HepG2 (cell line): ENCODE measurements around the gene AMZ1. TPM values are rescaled to one million over a fixed set of nuclear protein-coding genes. Genes with fewer than 3 reads are reported as not detected.

Source experiments
- AKAP8 ChIP-seq: sonication (generic); formaldehyde crosslinking; IDR thresholded peaks from 2 replicates; pipeline ENCODE4 v1.5.1; 2020; ENCODE audit warnings: mild to moderate bottlenecking, missing genetic modification reagents
- DMAP1 ChIP-seq: IDR thresholded peaks from 2 replicates; pipeline ENCODE4 v1.6.1; 2016
- ELK4 ChIP-seq: sonication (generic); formaldehyde crosslinking; IDR thresholded peaks from 2 replicates; pipeline ENCODE4 v1.9.0; 2021; ENCODE audit warnings: missing genetic modification reagents, borderline replicate concordance
- FOXC1 ChIP-seq: sonication (generic); formaldehyde crosslinking; IDR thresholded peaks from 2 replicates; pipeline ENCODE4 v1.8.0; 2022; ENCODE audit warnings: mild to moderate bottlenecking, missing genetic modification reagents, borderline replicate concordance
- GABPB1 ChIP-seq: IDR thresholded peaks from 2 replicates; pipeline ENCODE4 v1.6.1; 2016; ENCODE audit warnings: mild to moderate bottlenecking, missing genetic modification reagents, moderate library complexity, missing compliant biosample characterization
- GMEB2 ChIP-seq: IDR thresholded peaks from 2 replicates; pipeline ENCODE4 v1.6.1; 2016; ENCODE audit warnings: missing biosample characterization, missing genetic modification reagents, low read depth
- KDM2A ChIP-seq: sonication (generic); formaldehyde crosslinking; IDR thresholded peaks from 2 replicates; pipeline ENCODE4 v1.4.0; 2020; ENCODE audit warnings: low read depth, missing genetic modification reagents, borderline replicate concordance
- NR1H2 ChIP-seq: sonication (generic); formaldehyde crosslinking; IDR thresholded peaks from 2 replicates; pipeline ENCODE4 v1.8.1; 2022; ENCODE audit warnings: low read depth, missing genetic modification reagents, borderline replicate concordance
- PAX8 ChIP-seq: sonication (generic); formaldehyde crosslinking; IDR thresholded peaks from 2 replicates; pipeline ENCODE4 v1.8.0; 2022; ENCODE audit warnings: mild to moderate bottlenecking, missing genetic modification reagents, borderline replicate concordance
- POLR2AphosphoS5 ChIP-seq: IDR thresholded peaks from 2 replicates; pipeline ENCODE4 v1.6.1; 2012; ENCODE audit warnings: low read depth, low read length
- PRMT3 ChIP-seq: sonication (generic); formaldehyde crosslinking; IDR thresholded peaks from 2 replicates; pipeline ENCODE4 v1.8.1; 2022; ENCODE audit warnings: low read depth, mild to moderate bottlenecking, moderate library complexity, missing genetic modification reagents, borderline replicate concordance
- RBFOX2 ChIP-seq: fragments of 200-400 bp; formaldehyde crosslinking; IDR thresholded peaks from 2 replicates; pipeline ENCODE4 v1.6.1; 2017; ENCODE audit warnings: low read depth, mild to moderate bottlenecking, low read length
- SIX1 ChIP-seq: sonication (generic); formaldehyde crosslinking; IDR thresholded peaks from 2 replicates; pipeline ENCODE4 v1.4.0; 2020; ENCODE audit warnings: missing genetic modification reagents, borderline replicate concordance
- SP140L ChIP-seq: sonication (generic); formaldehyde crosslinking; IDR thresholded peaks from 2 replicates; pipeline ENCODE4 v1.4.0; 2020; ENCODE audit warnings: missing genetic modification reagents, borderline replicate concordance
- ZBTB33 ChIP-seq: sonication (generic); formaldehyde crosslinking; IDR thresholded peaks from 2 replicates; pipeline ENCODE4 v1.4.0; 2020; ENCODE audit warnings: missing genetic modification reagents
- ZKSCAN1 ChIP-seq: fragments of 150-350 bp; IDR thresholded peaks from 2 replicates; pipeline ENCODE4 v1.6.1; 2014; ENCODE audit warnings: low read length
- ZNF253 ChIP-seq: sonication (generic); formaldehyde crosslinking; IDR thresholded peaks from 2 replicates; pipeline ENCODE4 v1.8.0; 2022; ENCODE audit warnings: mild to moderate bottlenecking, missing genetic modification reagents, borderline replicate concordance
- ZNF333 ChIP-seq: sonication (generic); formaldehyde crosslinking; IDR thresholded peaks from 2 replicates; pipeline ENCODE4 v1.4.0; 2020; ENCODE audit warnings: mild to moderate bottlenecking, missing genetic modification reagents, borderline replicate concordance
- ZNF747 ChIP-seq: sonication (generic); formaldehyde crosslinking; IDR thresholded peaks from 2 replicates; pipeline ENCODE4 v1.8.1; 2023; ENCODE audit warnings: missing genetic modification reagents, mild to moderate bottlenecking, borderline replicate concordance
- ZNF780A ChIP-seq: sonication (generic); formaldehyde crosslinking; IDR thresholded peaks from 2 replicates; pipeline ENCODE4 v1.8.0; 2022; ENCODE audit warnings: mild to moderate bottlenecking, missing genetic modification reagents, moderate library complexity
- polyA plus RNA-seq, 8 experiments: library from polyadenylated mRNA; depleted of rRNA in 3 of 8; stranded (reverse) in 7 of 8; unstranded in 1 of 8; fragments of >200 nt; fragmentation: Illumina TruSeq in 4 of 8; extraction: Trizol in 4 of 8; gene quantifications; 2 replicates each; pipeline versions ENCODE4 v1.2.1 to v1.2.3, GENCODE V29; 2011 to 2016; ENCODE audit warnings: low read depth in 4 of 8, missing spikeins in 1 of 8, mixed read lengths in 1 of 8; ENCODE audit not compliant: insufficient read depth in 1 of 8
- total RNA-seq, 5 experiments: library from RNA; depleted of rRNA; stranded (reverse); fragments of >200 nt; fragmentation: Illumina TruSeq; extraction: Trizol; gene quantifications; 2 replicates each; pipeline ENCODE4 v1.2.3, GENCODE V29; 2016; ENCODE audit warnings: low read depth in 1 of 5
- TF ChIP-seq, protein P1 (sequence below): sonication (generic); formaldehyde crosslinking; IDR thresholded peaks from 2 replicates; pipeline ENCODE4 v1.5.0; 2020; ENCODE audit warnings: missing genetic modification reagents
- TF ChIP-seq, protein P2 (sequence below): sonication (generic); formaldehyde crosslinking; IDR thresholded peaks from 2 replicates; pipeline ENCODE4 v1.5.0; 2020; ENCODE audit warnings: missing genetic modification reagents

Gene AMZ1
- total and polyA plus RNA-seq, 2 of the 13 experiments (the other 11 are each of a cell fraction or from before 2014, with no cell fraction given) = 0.03 TPM; not detected in 1

DNA sequence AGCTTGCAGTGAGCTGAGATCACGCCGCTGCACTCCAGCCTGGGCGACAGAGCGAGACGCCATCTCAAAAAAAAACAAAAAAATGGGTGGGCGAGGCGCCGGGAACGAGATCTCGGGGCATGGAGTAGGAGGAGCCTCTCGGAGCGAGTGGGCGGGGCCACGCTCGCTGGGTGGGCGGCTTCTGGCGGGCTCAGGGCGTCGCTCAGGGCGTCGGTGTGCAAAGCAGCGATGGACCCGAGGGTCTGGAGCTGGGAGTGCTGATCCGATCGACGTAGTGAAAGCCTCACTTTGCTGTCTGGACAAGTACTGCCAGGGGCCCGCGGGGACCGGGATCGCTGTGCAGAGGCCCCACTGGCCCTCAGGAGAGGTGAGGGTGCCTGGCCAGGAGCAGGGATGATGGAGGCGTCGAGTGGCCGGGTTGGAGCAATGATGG, 22.6 kb upstream of the AMZ1 start (continued):
- TF ChIP-seq, protein P1, sequence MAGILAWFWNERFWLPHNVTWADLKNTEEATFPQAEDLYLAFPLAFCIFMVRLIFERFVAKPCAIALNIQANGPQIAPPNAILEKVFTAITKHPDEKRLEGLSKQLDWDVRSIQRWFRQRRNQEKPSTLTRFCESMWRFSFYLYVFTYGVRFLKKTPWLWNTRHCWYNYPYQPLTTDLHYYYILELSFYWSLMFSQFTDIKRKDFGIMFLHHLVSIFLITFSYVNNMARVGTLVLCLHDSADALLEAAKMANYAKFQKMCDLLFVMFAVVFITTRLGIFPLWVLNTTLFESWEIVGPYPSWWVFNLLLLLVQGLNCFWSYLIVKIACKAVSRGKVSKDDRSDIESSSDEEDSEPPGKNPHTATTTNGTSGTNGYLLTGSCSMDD (CRISPR knock-in tag) = no peak
- TF ChIP-seq PRMT3 (CRISPR knock-in tag) (no peak), ELK4 (CRISPR knock-in tag) (no peak), ZNF333 (CRISPR knock-in tag) (no peak), POLR2AphosphoS5 (no peak), DMAP1 (CRISPR knock-in tag) (no peak), GMEB2 (CRISPR knock-in tag) (no peak), RBFOX2 (no peak), FOXC1 (CRISPR knock-in tag) (no peak), NR1H2 (CRISPR knock-in tag) (no peak), ZKSCAN1 (no peak), AKAP8 (CRISPR knock-in tag) (peak; percentile 57), SIX1 (CRISPR knock-in tag) (no peak), GABPB1 (CRISPR knock-in tag) (peak; percentile 42; the same call in 1 of the 2 replicates), SP140L (CRISPR knock-in tag) (no peak), ZNF253 (no peak), ZNF780A (CRISPR knock-in tag) (no peak), ZNF747 (CRISPR knock-in tag) (no peak), PAX8 (CRISPR knock-in tag) (no peak), KDM2A (CRISPR knock-in tag) (peak; percentile 59), ZBTB33 (CRISPR knock-in tag) (0 out of 2 replicates have a peak, but pooled peaks have one; percentile 9)
- TF ChIP-seq, protein P2, sequence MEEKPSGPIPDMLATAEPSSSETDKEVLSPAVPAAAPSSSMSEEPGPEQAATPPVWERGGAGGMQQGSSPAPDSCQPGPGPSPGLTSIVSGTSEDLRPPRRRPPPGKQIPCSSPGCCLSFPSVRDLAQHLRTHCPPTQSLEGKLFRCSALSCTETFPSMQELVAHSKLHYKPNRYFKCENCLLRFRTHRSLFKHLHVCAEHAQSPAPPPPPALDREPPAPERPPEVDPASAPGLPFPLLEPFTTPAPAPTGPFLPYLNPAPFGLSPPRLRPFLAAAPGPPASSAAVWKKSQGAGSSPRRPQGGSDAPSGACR = no peak
